Measurements from ENCODE around the gene TANGO2. TPM values are rescaled to one million over a fixed set of nuclear protein-coding genes. Genes with fewer than 3 reads are reported as not detected.

TANGO2 gene
- polyA plus RNA-seq, 1 donor from 2014 or later, result 12.7 TPM

DNA sequence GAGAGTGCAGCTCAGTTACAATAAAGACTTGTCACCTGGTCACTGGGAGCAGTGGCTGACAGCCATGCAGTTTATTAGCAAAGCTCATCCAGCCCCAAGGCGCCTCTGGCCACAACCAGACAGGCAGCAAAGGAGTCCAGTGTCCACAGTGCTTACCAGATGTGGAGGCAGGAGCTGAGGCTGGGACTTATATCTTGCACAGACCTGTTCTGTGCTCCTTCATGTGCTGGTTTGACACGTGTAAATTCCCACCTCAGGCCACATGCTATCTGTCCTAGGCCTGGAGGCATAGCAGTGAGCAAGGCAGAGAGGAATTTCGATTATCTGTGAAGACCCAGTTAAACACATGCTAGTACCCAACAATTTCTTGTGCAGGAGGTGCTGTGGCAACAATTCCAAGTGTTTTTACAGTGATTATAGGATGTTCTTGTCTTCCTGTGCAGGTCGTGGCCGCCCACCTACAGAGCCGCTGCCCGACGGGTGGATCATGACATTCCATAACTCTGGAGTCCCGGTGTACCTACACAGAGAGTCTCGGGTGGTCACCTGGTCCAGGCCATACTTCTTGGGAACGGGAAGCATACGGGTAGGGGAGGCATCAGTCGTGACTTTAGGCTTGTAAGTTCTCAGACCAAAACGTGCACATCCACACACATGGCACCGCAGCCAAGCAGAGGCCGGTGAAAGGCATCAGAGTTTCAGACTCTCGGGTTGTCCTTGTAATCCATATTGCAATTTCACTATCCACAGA is 68.5 kb downstream of the TANGO2 start:
- peaks cover 13% of the 10 kb centered on the region for H4K20me1 ChIP-seq (ENCODE audit: insufficient read depth)
- no peak overlapping the region for H3K27ac ChIP-seq (ENCODE audit: low read length)
- no peaks in the 10 kb centered on the region for H3F3A ChIP-seq (ENCODE audit: insufficient read depth, low read length, poor library complexity, severe bottlenecking)
- no peaks in the 10 kb centered on the region for H3K9me3 ChIP-seq (ENCODE audit: low read length)
- no peak overlapping the region for H3K4me2 ChIP-seq (ENCODE audit: low read length)
- H3K79me2 ChIP-seq (replicated peaks; ENCODE audit: insufficient read depth, low read length), result peaks cover 20% of the 10 kb centered on the region
- TF ChIP-seq SMC3 (conservative IDR thresholded peaks at IDR 0.05; ENCODE audit: poor library complexity), result no peak
- TF ChIP-seq TAF1 (IDR thresholded peaks at IDR 0.05; ENCODE audit: low read depth), result no peak
- TF ChIP-seq, protein P1, sequence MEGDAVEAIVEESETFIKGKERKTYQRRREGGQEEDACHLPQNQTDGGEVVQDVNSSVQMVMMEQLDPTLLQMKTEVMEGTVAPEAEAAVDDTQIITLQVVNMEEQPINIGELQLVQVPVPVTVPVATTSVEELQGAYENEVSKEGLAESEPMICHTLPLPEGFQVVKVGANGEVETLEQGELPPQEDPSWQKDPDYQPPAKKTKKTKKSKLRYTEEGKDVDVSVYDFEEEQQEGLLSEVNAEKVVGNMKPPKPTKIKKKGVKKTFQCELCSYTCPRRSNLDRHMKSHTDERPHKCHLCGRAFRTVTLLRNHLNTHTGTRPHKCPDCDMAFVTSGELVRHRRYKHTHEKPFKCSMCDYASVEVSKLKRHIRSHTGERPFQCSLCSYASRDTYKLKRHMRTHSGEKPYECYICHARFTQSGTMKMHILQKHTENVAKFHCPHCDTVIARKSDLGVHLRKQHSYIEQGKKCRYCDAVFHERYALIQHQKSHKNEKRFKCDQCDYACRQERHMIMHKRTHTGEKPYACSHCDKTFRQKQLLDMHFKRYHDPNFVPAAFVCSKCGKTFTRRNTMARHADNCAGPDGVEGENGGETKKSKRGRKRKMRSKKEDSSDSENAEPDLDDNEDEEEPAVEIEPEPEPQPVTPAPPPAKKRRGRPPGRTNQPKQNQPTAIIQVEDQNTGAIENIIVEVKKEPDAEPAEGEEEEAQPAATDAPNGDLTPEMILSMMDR (IDR thresholded peaks at IDR 0.05; ENCODE audit: poor library complexity, severe bottlenecking), result no peak
- no peak for TF ChIP-seq POLR2AphosphoS5 (IDR thresholded peaks at IDR 0.05)
- TF ChIP-seq RAD21 (conservative IDR thresholded peaks at IDR 0.05), result no peak
- TF ChIP-seq EZH2 (IDR thresholded peaks at IDR 0.05; ENCODE audit: borderline replicate concordance, insufficient read depth, low read length, poor library complexity, severe bottlenecking), result no peak
- TF ChIP-seq, protein P2, sequence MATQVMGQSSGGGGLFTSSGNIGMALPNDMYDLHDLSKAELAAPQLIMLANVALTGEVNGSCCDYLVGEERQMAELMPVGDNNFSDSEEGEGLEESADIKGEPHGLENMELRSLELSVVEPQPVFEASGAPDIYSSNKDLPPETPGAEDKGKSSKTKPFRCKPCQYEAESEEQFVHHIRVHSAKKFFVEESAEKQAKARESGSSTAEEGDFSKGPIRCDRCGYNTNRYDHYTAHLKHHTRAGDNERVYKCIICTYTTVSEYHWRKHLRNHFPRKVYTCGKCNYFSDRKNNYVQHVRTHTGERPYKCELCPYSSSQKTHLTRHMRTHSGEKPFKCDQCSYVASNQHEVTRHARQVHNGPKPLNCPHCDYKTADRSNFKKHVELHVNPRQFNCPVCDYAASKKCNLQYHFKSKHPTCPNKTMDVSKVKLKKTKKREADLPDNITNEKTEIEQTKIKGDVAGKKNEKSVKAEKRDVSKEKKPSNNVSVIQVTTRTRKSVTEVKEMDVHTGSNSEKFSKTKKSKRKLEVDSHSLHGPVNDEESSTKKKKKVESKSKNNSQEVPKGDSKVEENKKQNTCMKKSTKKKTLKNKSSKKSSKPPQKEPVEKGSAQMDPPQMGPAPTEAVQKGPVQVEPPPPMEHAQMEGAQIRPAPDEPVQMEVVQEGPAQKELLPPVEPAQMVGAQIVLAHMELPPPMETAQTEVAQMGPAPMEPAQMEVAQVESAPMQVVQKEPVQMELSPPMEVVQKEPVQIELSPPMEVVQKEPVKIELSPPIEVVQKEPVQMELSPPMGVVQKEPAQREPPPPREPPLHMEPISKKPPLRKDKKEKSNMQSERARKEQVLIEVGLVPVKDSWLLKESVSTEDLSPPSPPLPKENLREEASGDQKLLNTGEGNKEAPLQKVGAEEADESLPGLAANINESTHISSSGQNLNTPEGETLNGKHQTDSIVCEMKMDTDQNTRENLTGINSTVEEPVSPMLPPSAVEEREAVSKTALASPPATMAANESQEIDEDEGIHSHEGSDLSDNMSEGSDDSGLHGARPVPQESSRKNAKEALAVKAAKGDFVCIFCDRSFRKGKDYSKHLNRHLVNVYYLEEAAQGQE (IDR thresholded peaks at IDR 0.05; ENCODE audit: borderline replicate concordance), result no peak
- no peak for TF ChIP-seq MXI1 (conservative IDR thresholded peaks at IDR 0.05; ENCODE audit: poor library complexity, severe bottlenecking)
- TF ChIP-seq EP300 (conservative IDR thresholded peaks at IDR 0.05; ENCODE audit: poor library complexity, severe bottlenecking), result no peak
- peaks cover 3% of the 10 kb centered on the region for H3K36me3 ChIP-seq (ENCODE audit: insufficient read depth, low read length)
- H3K27me3 ChIP-seq (ENCODE audit: insufficient read depth, low read depth, low read length), result no peaks in the 10 kb centered on the region
- no peaks in the 10 kb centered on the region for H3K9me2 ChIP-seq (ENCODE audit: insufficient read depth, low read length)
- no peak overlapping the region for H3K9ac ChIP-seq (ENCODE audit: low read length)
- H2AFZ ChIP-seq (ENCODE audit: low read depth, low read length), result no peak overlapping the region
- no peak overlapping the region for H3K4me3 ChIP-seq (ENCODE audit: low read length)

DNA sequence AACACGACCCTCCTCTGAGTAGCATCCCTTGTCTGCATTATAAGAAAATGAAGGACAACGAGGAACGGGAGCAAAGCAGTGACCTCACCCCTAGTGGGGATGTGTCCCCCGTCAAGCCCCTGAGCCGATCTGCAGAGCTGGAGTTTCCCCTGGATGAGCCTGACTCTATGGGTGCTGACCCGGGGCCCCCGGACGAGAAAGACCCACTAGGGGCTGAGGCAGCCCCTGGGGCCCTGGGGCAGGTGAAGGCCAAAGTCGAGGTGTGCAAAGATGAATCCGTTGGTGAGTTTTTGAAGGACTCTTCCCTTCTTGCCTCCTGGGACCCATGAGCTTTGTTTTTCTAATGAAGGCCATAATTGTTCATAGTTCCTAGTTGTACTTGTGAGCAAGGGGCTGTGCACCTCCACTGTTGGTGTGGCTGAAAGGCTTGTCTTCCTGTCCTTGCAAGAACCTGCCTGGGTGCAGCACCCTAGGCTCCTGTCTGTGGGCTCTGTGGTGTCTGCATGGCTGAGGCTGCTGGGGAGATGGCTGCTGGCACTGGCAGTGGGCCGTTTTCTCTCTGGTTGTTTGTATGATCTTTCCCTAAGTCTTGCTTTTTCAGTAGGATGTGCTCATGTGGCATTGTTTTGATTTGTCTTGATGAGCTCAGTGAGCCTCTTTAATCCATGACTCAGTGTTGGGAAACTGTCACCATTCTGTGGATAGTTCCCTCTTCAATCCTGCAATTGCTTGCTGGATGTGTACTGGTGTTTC is 69.2 kb downstream of the TANGO2 start:
- Histone ChIP-seq H3K4me2 (ENCODE audit: low read length) (no peak overlapping the region), H3F3A (ENCODE audit: insufficient read depth, low read length, poor library complexity, severe bottlenecking) (no peaks in the 10 kb centered on the region), H2AFZ (ENCODE audit: low read depth, low read length) (no peak overlapping the region), H4K20me1 (ENCODE audit: insufficient read depth) (peaks cover 6% of the 10 kb centered on the region), H3K9ac (ENCODE audit: low read length) (no peak overlapping the region), H3K9me3 (ENCODE audit: low read length) (no peaks in the 10 kb centered on the region), H3K79me2 (replicated peaks; ENCODE audit: insufficient read depth, low read length) (peaks cover 15% of the 10 kb centered on the region), H3K4me3 (ENCODE audit: low read length) (no peak overlapping the region), H3K27ac (ENCODE audit: low read length) (no peak overlapping the region), H3K27me3 (ENCODE audit: insufficient read depth, low read depth, low read length) (no peaks in the 10 kb centered on the region), H3K9me2 (ENCODE audit: insufficient read depth, low read length) (no peaks in the 10 kb centered on the region), H3K36me3 (ENCODE audit: insufficient read depth, low read length) (peaks cover 3% of the 10 kb centered on the region)
- TF ChIP-seq SMC3 (conservative IDR thresholded peaks at IDR 0.05; ENCODE audit: poor library complexity), result no peak
- TF ChIP-seq MXI1 (conservative IDR thresholded peaks at IDR 0.05; ENCODE audit: poor library complexity, severe bottlenecking), result no peak
- TF ChIP-seq TAF1 (IDR thresholded peaks at IDR 0.05; ENCODE audit: low read depth), result no peak
- no peak for TF ChIP-seq EZH2 (IDR thresholded peaks at IDR 0.05; ENCODE audit: borderline replicate concordance, insufficient read depth, low read length, poor library complexity, severe bottlenecking)
- TF ChIP-seq EP300 (conservative IDR thresholded peaks at IDR 0.05; ENCODE audit: poor library complexity, severe bottlenecking), result no peak
- TF ChIP-seq, protein P1 (IDR thresholded peaks at IDR 0.05; ENCODE audit: poor library complexity, severe bottlenecking), result no peak
- no peak for TF ChIP-seq POLR2AphosphoS5 (IDR thresholded peaks at IDR 0.05)
- TF ChIP-seq, protein P2 (IDR thresholded peaks at IDR 0.05; ENCODE audit: borderline replicate concordance), result no peak

Measured in neural cell (in vitro differentiated cells).